SK-N-SH (cell line): Measurements from ENCODE around the gene DDX4. TPM values are rescaled to one million over a fixed set of nuclear protein-coding genes. Genes with fewer than 3 reads are reported as not detected.

Experiments
- CTCF ChIA-PET: fragments of 300-600, 350-600 bp; formaldehyde crosslinking; extraction: SDS; loops from one replicate; lab custom pipeline; 2021; lab: Yijun Ruan, JAX
- POLR2A ChIA-PET: fragments of 350-600 bp; sonication (Branson Sonifier 250); formaldehyde crosslinking; extraction: SDS; loops from one replicate; lab custom pipeline; 2020; ENCODE audit warnings: antibody characterized with exemption, inconsistent platforms; lab: Yijun Ruan, JAX
- DNase-seq: peaks from one replicate; pipeline ENCODE4 v3.0.0; 2012
- H2AFZ ChIP-seq: fragments of 200-600 bp; sonication (generic); 2 replicates; pipeline ENCODE4 v1.8.1; 2016; ENCODE audit warnings: antibody characterized with exemption, mild to moderate bottlenecking, low read depth
- H3F3A ChIP-seq: fragments of 200-600 bp; sonication (generic); replicated peaks from 2 replicates; pipeline ENCODE3; 2016; ENCODE audit warnings: antibody characterized with exemption, mild to moderate bottlenecking; ENCODE audit not compliant: insufficient read depth
- H3K27ac ChIP-seq, 2 experiments: fragments of 200-500 bp in 1 of 2; fragments of 200-600 bp in 1 of 2; sonication (Bioruptor generic) in 1 of 2; sonication (generic), shearing (Covaris generic) in 1 of 2; 2 replicates each; pipeline versions ENCODE4 v1.5.1 to v1.6.1; 2014 to 2016; ENCODE audit warnings: low read depth in 2 of 2, inconsistent platforms in 1 of 2, low read length in 1 of 2, mild to moderate bottlenecking in 1 of 2, mixed read lengths in 1 of 2
- H3K27me3 ChIP-seq: fragments of 200-600 bp; sonication (generic), shearing (Covaris generic); 2 replicates; pipeline ENCODE4 v1.6.1; 2016; ENCODE audit warnings: mixed run types; ENCODE audit not compliant: insufficient read depth
- H3K36me3 ChIP-seq, 2 experiments: fragments of 200-500 bp in 1 of 2; fragments of 200-600 bp in 1 of 2; sonication (Bioruptor generic) in 1 of 2; sonication (generic) in 1 of 2; replicated peaks in 1 of 2; 2 replicates each; pipeline versions ENCODE3 to v1.5.1; 2014 to 2016; ENCODE audit warnings: low read length in 1 of 2, mild to moderate bottlenecking in 1 of 2; ENCODE audit not compliant: insufficient read depth in 2 of 2, control insufficient read depth in 1 of 2
- H3K4me1 ChIP-seq, 2 experiments: fragments of 200-500 bp in 1 of 2; fragments of 200-600 bp in 1 of 2; sonication (Bioruptor generic) in 1 of 2; sonication (generic), shearing (Covaris generic) in 1 of 2; 2 replicates each; pipeline versions ENCODE4 v1.5.1 to v1.6.1; 2014 to 2016; ENCODE audit warnings: low read depth in 1 of 2, low read length in 1 of 2, mixed run types in 1 of 2; ENCODE audit not compliant: insufficient read depth in 2 of 2, control insufficient read depth in 1 of 2
- H3K4me2 ChIP-seq: fragments of 200-600 bp; sonication (generic), shearing (Covaris generic); 2 replicates; pipeline ENCODE4 v1.6.1; 2017; ENCODE audit warnings: mixed run types
- H3K4me3 ChIP-seq, 2 experiments: fragments of 200-500 bp in 1 of 2; fragments of 200-600 bp in 1 of 2; sonication (Bioruptor generic) in 1 of 2; sonication (generic), shearing (Covaris generic) in 1 of 2; 2 replicates each; pipeline versions ENCODE4 v1.5.1 to v1.8.1; 2014 to 2016; ENCODE audit warnings: low read depth in 2 of 2, inconsistent platforms in 1 of 2, low read length in 1 of 2, mild to moderate bottlenecking in 1 of 2, mixed read lengths in 1 of 2, moderate library complexity in 1 of 2
- H3K79me2 ChIP-seq: fragments of 200-600 bp; sonication (generic); 2 replicates; pipeline ENCODE4 v1.8.1; 2017; ENCODE audit warnings: mild to moderate bottlenecking; ENCODE audit not compliant: insufficient read depth
- H3K9ac ChIP-seq: fragments of 200-600 bp; sonication (generic); 2 replicates; pipeline ENCODE4 v1.6.1; 2017; ENCODE audit warnings: mixed run types
- H3K9me2 ChIP-seq: fragments of 200-600 bp; sonication (generic); 2 replicates; pipeline ENCODE4 v1.6.1; 2017; ENCODE audit warnings: mixed run types
- H3K9me3 ChIP-seq: fragments of 200-600 bp; sonication (generic); 2 replicates; pipeline ENCODE4 v1.6.1; 2017; ENCODE audit warnings: mixed run types, mild to moderate bottlenecking, moderate library complexity
- H4K20me1 ChIP-seq: fragments of 200-600 bp; sonication (generic); 2 replicates; pipeline ENCODE4 v1.6.1; 2017; ENCODE audit warnings: mild to moderate bottlenecking, mixed run types; ENCODE audit not compliant: insufficient read depth
- CHD2 ChIP-seq: fragments of 150-350 bp; IDR thresholded peaks from 2 replicates; pipeline ENCODE4 v1.6.1; 2018; ENCODE audit warnings: low read length; ENCODE audit not compliant: partially characterized antibody
- ELF1 ChIP-seq: IDR thresholded peaks from 2 replicates; pipeline ENCODE4 v1.4.0; 2012
- FOSL2 ChIP-seq: IDR thresholded peaks from 2 replicates; pipeline ENCODE4 v1.4.0; 2012; ENCODE audit warnings: low read depth, mild to moderate bottlenecking, moderate library complexity, borderline replicate concordance
- FOXJ3 ChIP-seq: sonication (generic); formaldehyde crosslinking; IDR thresholded peaks from 2 replicates; pipeline ENCODE4 v1.5.1; 2020; ENCODE audit warnings: mild to moderate bottlenecking, missing genetic modification reagents
- GABPA ChIP-seq: IDR thresholded peaks from 2 replicates; pipeline ENCODE4 v1.4.0; 2012; ENCODE audit warnings: low read depth, mild to moderate bottlenecking
- GATA2 ChIP-seq: sonication (generic); formaldehyde crosslinking; IDR thresholded peaks from 2 replicates; pipeline ENCODE4 v1.5.0; 2020; ENCODE audit warnings: mild to moderate bottlenecking, missing genetic modification reagents
- IRF3 ChIP-seq: fragments of 150-350 bp; IDR thresholded peaks from 2 replicates; pipeline ENCODE4 v1.6.1; 2016; ENCODE audit warnings: mild to moderate bottlenecking, low read depth, low read length
- MAX ChIP-seq: IDR thresholded peaks from 2 replicates; pipeline ENCODE4 v1.4.0; 2012; ENCODE audit warnings: low read depth
- MEF2A ChIP-seq: IDR thresholded peaks from 2 replicates; pipeline ENCODE4 v1.4.0; 2012; ENCODE audit warnings: low read depth, borderline replicate concordance
- MXI1 ChIP-seq: IDR thresholded peaks from 2 replicates; pipeline ENCODE4 v1.6.1; 2012; ENCODE audit warnings: mild to moderate bottlenecking, low read depth, low read length, improper control_type of control experiment
- NFIC ChIP-seq: IDR thresholded peaks from 2 replicates; pipeline ENCODE4 v1.4.0; 2012; ENCODE audit warnings: borderline replicate concordance
- NRF1 ChIP-seq: IDR thresholded peaks from 2 replicates; pipeline ENCODE4 v1.6.1; 2012; ENCODE audit warnings: low read depth, mild to moderate bottlenecking, low read length
- POLR2AphosphoS5 ChIP-seq: IDR thresholded peaks from 2 replicates; pipeline ENCODE4 v1.6.1; 2012; ENCODE audit warnings: low read depth, low read length
- RAD21 ChIP-seq: IDR thresholded peaks from 2 replicates; pipeline ENCODE4 v1.6.1; 2012; ENCODE audit warnings: mild to moderate bottlenecking, low read length
- RCOR1 ChIP-seq: fragments of 150-350 bp; IDR thresholded peaks from 2 replicates; pipeline ENCODE4 v1.6.1; 2017; ENCODE audit warnings: antibody characterized with exemption, low read length
- REST ChIP-seq: IDR thresholded peaks from 2 replicates; pipeline ENCODE4 v1.6.1; 2012; ENCODE audit warnings: mild to moderate bottlenecking, low read depth, low read length, moderate library complexity
- RXRA ChIP-seq: IDR thresholded peaks from 2 replicates; pipeline ENCODE4 v1.4.0; 2012; ENCODE audit warnings: low read depth, mild to moderate bottlenecking, borderline replicate concordance
- SMC3 ChIP-seq: IDR thresholded peaks from 2 replicates; pipeline ENCODE4 v1.6.1; 2012; ENCODE audit warnings: low read depth, low read length, improper control_type of control experiment
- TCF12 ChIP-seq: IDR thresholded peaks from 2 replicates; pipeline ENCODE4 v1.4.0; 2012
- TEAD4 ChIP-seq: IDR thresholded peaks from 2 replicates; pipeline ENCODE4 v1.4.0; 2012; ENCODE audit warnings: mild to moderate bottlenecking, borderline replicate concordance; ENCODE audit not compliant: insufficient read depth
- USF1 ChIP-seq: IDR thresholded peaks from 2 replicates; pipeline ENCODE4 v1.4.0; 2012; ENCODE audit warnings: low read depth, borderline replicate concordance
- ZBTB33 ChIP-seq: IDR thresholded peaks from 2 replicates; pipeline ENCODE4 v1.4.0; 2012; ENCODE audit warnings: low read depth, borderline replicate concordance
- WGBS: methylation state at CpG from one replicate; pipeline ENCODE4 v1.1.6; 2017; ENCODE audit warnings: low lambda C conversion rate; 5-methylcytosine and 5-hydroxymethylcytosine counted together
- polyA plus RNA-seq, 3 experiments: library from polyadenylated mRNA; depleted of rRNA; stranded (reverse); fragments of >200 nt; gene quantifications; 2 replicates each; pipeline ENCODE4 v1.2.3, GENCODE V29; 2012

The DDX4 gene
- polyA plus RNA-seq, 1 of the 3 experiments (the other 2 are of a cell fraction): not detected

GRCh38 chr5:55777332-55777731 lies 39.5 kb downstream of the DDX4 start:
- Histone ChIP-seq H3K4me3 (no peak overlapping the region), H3K79me2 (no peaks in the 10 kb centered on the region), H3F3A (no peaks in the 10 kb centered on the region), H3K9me2 (no peaks in the 10 kb centered on the region), H3K9ac (no peak overlapping the region), H3K36me3 (no peaks in the 10 kb centered on the region), H3K9me3 (no peaks in the 10 kb centered on the region), H3K27me3 (no peaks in the 10 kb centered on the region; the same call in 1 of the 2 replicates), H4K20me1 (no peaks in the 10 kb centered on the region), H3K4me1 (no peaks in the 10 kb centered on the region), H3K4me2 (no peak overlapping the region), H2AFZ (no peak overlapping the region), H3K27ac (no peak overlapping the region)
- ChIA-PET POLR2A (no interaction called here), CTCF (interaction anchor here (0.8 kb wide), 1 partner anchor 56 kb away, joined by 4 read pairs; no protein-coding TSS in a partner anchor)
- no peak for DNase-seq
- TF ChIP-seq MXI1: no peak
- no peak for TF ChIP-seq MAX
- no peak for TF ChIP-seq IRF3
- TF ChIP-seq ELF1: no peak
- TF ChIP-seq POLR2AphosphoS5: no peak
- no peak for TF ChIP-seq SMC3
- no peak for TF ChIP-seq GABPA
- TF ChIP-seq TEAD4: no peak
- no peak for TF ChIP-seq GATA2 (CRISPR knock-in tag)
- no peak for TF ChIP-seq RXRA
- no peak for TF ChIP-seq RAD21
- TF ChIP-seq FOXJ3 (CRISPR knock-in tag): no peak
- TF ChIP-seq CHD2: no peak
- no peak for TF ChIP-seq TCF12
- no peak for TF ChIP-seq USF1
- no peak for TF ChIP-seq NFIC
- no peak for TF ChIP-seq RCOR1
- no peak for TF ChIP-seq NRF1
- no peak for TF ChIP-seq FOSL2
- WGBS: 81% methylated on average over 6 of the region's 6 CpGs

GRCh38 chr5:55800924-55801323 lies 63.1 kb downstream of the DDX4 start:
- H3K36me3 ChIP-seq: no peaks in the 10 kb centered on the region
- H3K4me3 ChIP-seq: no peak overlapping the region
- no peaks in the 10 kb centered on the region for H4K20me1 ChIP-seq
- H3K27ac ChIP-seq: no peak overlapping the region
- no peaks in the 10 kb centered on the region for H3F3A ChIP-seq
- no peaks in the 10 kb centered on the region for H3K9me2 ChIP-seq
- H3K27me3 ChIP-seq: no peaks in the 10 kb centered on the region
- no peak overlapping the region for H3K9ac ChIP-seq
- no peaks in the 10 kb centered on the region for H3K4me1 ChIP-seq
- no peaks in the 10 kb centered on the region for H3K79me2 ChIP-seq
- 85% methylated on average over 6 of the region's 6 CpGs for WGBS
- DNase-seq: no peak
- CTCF ChIA-PET: no interaction called here
- H2AFZ ChIP-seq: no peak overlapping the region
- H3K9me3 ChIP-seq: no peaks in the 10 kb centered on the region
- POLR2A ChIA-PET: no interaction called here
- no peak overlapping the region for H3K4me2 ChIP-seq
- TF ChIP-seq RXRA (no peak), RAD21 (no peak), REST (no peak), ELF1 (no peak), GABPA (no peak), MEF2A (no peak), ZBTB33 (no peak)
